Measurements from ENCODE around the gene PLCH1. TPM values are rescaled to one million over a fixed set of nuclear protein-coding genes. Genes with fewer than 3 reads are reported as not detected.
A peak's percentile ranks its signal among the peaks of the same experiment; 100 is the strongest.

PLCH1 gene
- total RNA-seq, 1 experiment from 2014 or later: 8.9 TPM

DNA sequence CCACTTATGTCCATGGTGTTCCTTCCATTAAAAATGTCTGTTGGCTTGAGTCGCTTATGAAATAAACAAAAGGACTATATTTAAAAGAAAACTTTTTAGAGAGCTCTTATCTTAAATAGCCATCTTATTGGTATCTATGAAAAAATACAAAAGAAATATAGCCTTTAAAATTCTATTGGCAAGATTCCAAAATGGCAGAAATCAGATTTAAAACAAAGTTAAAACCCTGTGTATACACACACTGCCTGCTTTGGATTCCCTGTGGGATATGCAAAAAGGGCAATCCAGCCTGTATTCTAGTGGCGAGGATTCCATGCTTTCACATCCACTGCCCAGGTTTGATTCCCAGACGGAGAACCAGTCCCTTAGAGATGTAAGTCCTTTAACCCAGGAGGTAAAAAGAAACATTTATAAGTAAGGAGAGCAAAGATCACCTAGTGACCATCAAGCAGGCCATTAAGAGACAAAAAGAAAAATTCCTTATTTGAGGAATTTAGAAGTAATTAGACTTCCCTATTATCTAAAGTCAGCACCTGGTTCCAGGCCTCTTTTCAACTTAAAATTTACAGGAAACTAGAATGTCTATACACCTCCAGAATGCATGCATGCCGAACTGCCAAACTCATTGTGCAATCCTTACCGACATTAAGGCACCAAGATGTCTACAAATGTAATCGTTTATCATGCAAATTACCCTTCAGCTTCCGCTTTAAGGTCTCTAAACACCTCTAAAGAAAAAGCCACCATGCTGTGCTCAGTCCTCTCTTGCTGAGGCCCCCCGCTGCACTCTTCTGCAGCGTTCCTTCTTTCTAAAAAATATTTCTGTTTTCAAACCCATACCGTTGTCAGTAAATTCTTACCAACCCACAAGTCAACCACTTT is 381.8 kb downstream of the PLCH1 start (continued):
- TF ChIP-seq, protein P1, sequence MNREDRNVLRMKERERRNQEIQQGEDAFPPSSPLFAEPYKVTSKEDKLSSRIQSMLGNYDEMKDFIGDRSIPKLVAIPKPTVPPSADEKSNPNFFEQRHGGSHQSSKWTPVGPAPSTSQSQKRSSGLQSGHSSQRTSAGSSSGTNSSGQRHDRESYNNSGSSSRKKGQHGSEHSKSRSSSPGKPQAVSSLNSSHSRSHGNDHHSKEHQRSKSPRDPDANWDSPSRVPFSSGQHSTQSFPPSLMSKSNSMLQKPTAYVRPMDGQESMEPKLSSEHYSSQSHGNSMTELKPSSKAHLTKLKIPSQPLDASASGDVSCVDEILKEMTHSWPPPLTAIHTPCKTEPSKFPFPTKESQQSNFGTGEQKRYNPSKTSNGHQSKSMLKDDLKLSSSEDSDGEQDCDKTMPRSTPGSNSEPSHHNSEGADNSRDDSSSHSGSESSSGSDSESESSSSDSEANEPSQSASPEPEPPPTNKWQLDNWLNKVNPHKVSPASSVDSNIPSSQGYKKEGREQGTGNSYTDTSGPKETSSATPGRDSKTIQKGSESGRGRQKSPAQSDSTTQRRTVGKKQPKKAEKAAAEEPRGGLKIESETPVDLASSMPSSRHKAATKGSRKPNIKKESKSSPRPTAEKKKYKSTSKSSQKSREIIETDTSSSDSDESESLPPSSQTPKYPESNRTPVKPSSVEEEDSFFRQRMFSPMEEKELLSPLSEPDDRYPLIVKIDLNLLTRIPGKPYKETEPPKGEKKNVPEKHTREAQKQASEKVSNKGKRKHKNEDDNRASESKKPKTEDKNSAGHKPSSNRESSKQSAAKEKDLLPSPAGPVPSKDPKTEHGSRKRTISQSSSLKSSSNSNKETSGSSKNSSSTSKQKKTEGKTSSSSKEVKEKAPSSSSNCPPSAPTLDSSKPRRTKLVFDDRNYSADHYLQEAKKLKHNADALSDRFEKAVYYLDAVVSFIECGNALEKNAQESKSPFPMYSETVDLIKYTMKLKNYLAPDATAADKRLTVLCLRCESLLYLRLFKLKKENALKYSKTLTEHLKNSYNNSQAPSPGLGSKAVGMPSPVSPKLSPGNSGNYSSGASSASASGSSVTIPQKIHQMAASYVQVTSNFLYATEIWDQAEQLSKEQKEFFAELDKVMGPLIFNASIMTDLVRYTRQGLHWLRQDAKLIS (CRISPR knock-in tag; IDR thresholded peaks at IDR 0.05; ENCODE audit: borderline replicate concordance): no peak
- TF ChIP-seq ZNF671 (CRISPR knock-in tag; IDR thresholded peaks at IDR 0.05) (peak; percentile 52; the same call in 1 of the 2 replicates), CREM (CRISPR knock-in tag; IDR thresholded peaks at IDR 0.05) (no peak), ZNF423 (CRISPR knock-in tag; IDR thresholded peaks at IDR 0.05) (peak; percentile 97), MYBL2 (CRISPR knock-in tag; IDR thresholded peaks at IDR 0.05) (no peak), CREB1 (CRISPR knock-in tag; IDR thresholded peaks at IDR 0.05) (no peak), CBFB (CRISPR knock-in tag; IDR thresholded peaks at IDR 0.05; ENCODE audit: low read depth) (no peak), JUN (CRISPR knock-in tag; IDR thresholded peaks at IDR 0.05) (no peak), GRHL2 (CRISPR knock-in tag; IDR thresholded peaks at IDR 0.05; ENCODE audit: insufficient replicate concordance, severe bottlenecking) (no peak), ZNF416 (CRISPR knock-in tag; IDR thresholded peaks at IDR 0.05) (no peak), ELF4 (CRISPR knock-in tag; IDR thresholded peaks at IDR 0.05; ENCODE audit: low read depth) (no peak), ZNF138 (CRISPR knock-in tag; conservative IDR thresholded peaks at IDR 0.05) (no peak), ESRRA (CRISPR knock-in tag; IDR thresholded peaks at IDR 0.05; ENCODE audit: borderline replicate concordance) (no peak), SP1 (CRISPR knock-in tag; conservative IDR thresholded peaks at IDR 0.05) (peak; percentile 46; the same call in 1 of the 2 replicates), ZNF317 (CRISPR knock-in tag; IDR thresholded peaks at IDR 0.05; ENCODE audit: borderline replicate concordance, low read depth) (no peak), PRRX2 (CRISPR knock-in tag; IDR thresholded peaks at IDR 0.05) (no peak), SMAD3 (CRISPR knock-in tag; IDR thresholded peaks at IDR 0.05; ENCODE audit: borderline replicate concordance) (no peak), NR2C2 (CRISPR knock-in tag; IDR thresholded peaks at IDR 0.05) (no peak), RORB (CRISPR knock-in tag; IDR thresholded peaks at IDR 0.05) (no peak), ZBTB21 (CRISPR knock-in tag; IDR thresholded peaks at IDR 0.05; ENCODE audit: borderline replicate concordance) (no peak), IRF2 (CRISPR knock-in tag; IDR thresholded peaks at IDR 0.05; ENCODE audit: borderline replicate concordance, low read depth) (no peak), MXD4 (CRISPR knock-in tag; IDR thresholded peaks at IDR 0.05; ENCODE audit: borderline replicate concordance) (no peak)
- TF ChIP-seq, protein P2, sequence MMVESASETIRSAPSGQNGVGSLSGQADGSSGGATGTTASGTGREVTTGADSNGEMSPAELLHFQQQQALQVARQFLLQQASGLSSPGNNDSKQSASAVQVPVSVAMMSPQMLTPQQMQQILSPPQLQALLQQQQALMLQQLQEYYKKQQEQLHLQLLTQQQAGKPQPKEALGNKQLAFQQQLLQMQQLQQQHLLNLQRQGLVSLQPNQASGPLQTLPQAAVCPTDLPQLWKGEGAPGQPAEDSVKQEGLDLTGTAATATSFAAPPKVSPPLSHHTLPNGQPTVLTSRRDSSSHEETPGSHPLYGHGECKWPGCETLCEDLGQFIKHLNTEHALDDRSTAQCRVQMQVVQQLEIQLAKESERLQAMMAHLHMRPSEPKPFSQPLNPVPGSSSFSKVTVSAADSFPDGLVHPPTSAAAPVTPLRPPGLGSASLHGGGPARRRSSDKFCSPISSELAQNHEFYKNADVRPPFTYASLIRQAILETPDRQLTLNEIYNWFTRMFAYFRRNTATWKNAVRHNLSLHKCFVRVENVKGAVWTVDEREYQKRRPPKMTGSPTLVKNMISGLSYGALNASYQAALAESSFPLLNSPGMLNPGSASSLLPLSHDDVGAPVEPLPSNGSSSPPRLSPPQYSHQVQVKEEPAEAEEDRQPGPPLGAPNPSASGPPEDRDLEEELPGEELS (CRISPR knock-in tag; IDR thresholded peaks at IDR 0.05): peak; percentile 56; the same call in 1 of the 2 replicates
- TF ChIP-seq, protein P3, sequence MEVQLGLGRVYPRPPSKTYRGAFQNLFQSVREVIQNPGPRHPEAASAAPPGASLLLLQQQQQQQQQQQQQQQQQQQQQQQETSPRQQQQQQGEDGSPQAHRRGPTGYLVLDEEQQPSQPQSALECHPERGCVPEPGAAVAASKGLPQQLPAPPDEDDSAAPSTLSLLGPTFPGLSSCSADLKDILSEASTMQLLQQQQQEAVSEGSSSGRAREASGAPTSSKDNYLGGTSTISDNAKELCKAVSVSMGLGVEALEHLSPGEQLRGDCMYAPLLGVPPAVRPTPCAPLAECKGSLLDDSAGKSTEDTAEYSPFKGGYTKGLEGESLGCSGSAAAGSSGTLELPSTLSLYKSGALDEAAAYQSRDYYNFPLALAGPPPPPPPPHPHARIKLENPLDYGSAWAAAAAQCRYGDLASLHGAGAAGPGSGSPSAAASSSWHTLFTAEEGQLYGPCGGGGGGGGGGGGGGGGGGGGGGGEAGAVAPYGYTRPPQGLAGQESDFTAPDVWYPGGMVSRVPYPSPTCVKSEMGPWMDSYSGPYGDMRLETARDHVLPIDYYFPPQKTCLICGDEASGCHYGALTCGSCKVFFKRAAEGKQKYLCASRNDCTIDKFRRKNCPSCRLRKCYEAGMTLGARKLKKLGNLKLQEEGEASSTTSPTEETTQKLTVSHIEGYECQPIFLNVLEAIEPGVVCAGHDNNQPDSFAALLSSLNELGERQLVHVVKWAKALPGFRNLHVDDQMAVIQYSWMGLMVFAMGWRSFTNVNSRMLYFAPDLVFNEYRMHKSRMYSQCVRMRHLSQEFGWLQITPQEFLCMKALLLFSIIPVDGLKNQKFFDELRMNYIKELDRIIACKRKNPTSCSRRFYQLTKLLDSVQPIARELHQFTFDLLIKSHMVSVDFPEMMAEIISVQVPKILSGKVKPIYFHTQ (CRISPR knock-in tag; IDR thresholded peaks at IDR 0.05): peak; percentile 61; the same call in 1 of the 2 replicates
- TF ChIP-seq, protein P4, sequence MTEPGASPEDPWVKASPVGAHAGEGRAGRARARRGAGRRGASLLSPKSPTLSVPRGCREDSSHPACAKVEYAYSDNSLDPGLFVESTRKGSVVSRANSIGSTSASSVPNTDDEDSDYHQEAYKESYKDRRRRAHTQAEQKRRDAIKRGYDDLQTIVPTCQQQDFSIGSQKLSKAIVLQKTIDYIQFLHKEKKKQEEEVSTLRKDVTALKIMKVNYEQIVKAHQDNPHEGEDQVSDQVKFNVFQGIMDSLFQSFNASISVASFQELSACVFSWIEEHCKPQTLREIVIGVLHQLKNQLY (CRISPR knock-in tag; IDR thresholded peaks at IDR 0.05): no peak
- TF ChIP-seq, protein P5, sequence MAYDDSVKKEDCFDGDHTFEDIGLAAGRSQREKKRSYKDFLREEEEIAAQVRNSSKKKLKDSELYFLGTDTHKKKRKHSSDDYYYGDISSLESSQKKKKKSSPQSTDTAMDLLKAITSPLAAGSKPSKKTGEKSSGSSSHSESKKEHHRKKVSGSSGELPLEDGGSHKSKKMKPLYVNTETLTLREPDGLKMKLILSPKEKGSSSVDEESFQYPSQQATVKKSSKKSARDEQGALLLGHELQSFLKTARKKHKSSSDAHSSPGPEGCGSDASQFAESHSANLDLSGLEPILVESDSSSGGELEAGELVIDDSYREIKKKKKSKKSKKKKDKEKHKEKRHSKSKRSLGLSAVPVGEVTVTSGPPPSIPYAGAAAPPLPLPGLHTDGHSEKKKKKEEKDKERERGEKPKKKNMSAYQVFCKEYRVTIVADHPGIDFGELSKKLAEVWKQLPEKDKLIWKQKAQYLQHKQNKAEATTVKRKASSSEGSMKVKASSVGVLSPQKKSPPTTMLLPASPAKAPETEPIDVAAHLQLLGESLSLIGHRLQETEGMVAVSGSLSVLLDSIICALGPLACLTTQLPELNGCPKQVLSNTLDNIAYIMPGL (CRISPR knock-in tag; IDR thresholded peaks at IDR 0.05): no peak
- TF ChIP-seq, protein P6, sequence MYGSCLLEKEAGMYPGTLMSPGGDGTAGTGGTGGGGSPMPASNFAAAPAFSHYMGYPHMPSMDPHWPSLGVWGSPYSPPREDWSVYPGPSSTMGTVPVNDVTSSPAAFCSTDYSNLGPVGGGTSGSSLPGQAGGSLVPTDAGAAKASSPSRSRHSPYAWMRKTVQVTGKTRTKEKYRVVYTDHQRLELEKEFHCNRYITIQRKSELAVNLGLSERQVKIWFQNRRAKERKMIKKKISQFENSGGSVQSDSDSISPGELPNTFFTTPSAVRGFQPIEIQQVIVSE (CRISPR knock-in tag; IDR thresholded peaks at IDR 0.05; ENCODE audit: borderline replicate concordance): no peak
